Erythroblast (primary cell): ENCODE data around the gene SCG5.

Experiments used
- GATA1 ChIP-seq: IDR thresholded peaks from 2 replicates; pipeline ENCODE4 v1.6.1; 2011; ENCODE audit warnings: low read depth, mild to moderate bottlenecking, control low read depth, low read length, moderate library complexity
- POLR2A ChIP-seq: IDR thresholded peaks from 2 replicates; pipeline ENCODE4 v1.6.1; 2011; ENCODE audit warnings: mild to moderate bottlenecking, low read length

- TF ChIP-seq POLR2A, result no peak
- no peak for TF ChIP-seq GATA1
These were observed 15.0 kb downstream of the SCG5 start for GRCh38 chr15:32656496-32656895.
